HepG2 (cell line): ENCODE measurements around the gene ZNF274. TPM values are rescaled to one million over a fixed set of nuclear protein-coding genes. Genes with fewer than 3 reads are reported as not detected.

ENCODE experiments used
- ATAC-seq: fragments of 200-7000 bp; cut with Tn5 transposase; 3 replicates; pipeline ENCODE4 v1.9.1; 2020; ENCODE audit warnings: mild to moderate bottlenecking, moderate library complexity
- BruUV-seq: library from RNA; stranded (reverse); fragments of 400-500 nt; replicated peaks from 2 replicates; lab custom pipeline; 2021; lab: Mats Ljungman, UMichigan
- CTCF ChIA-PET: fragments of 300-600 bp; formaldehyde crosslinking; extraction: SDS; loops from one replicate; lab custom pipeline; 2021; ENCODE audit warnings: low total read pairs, inconsistent platforms, low intra/inter-chr PET ratio; lab: Yijun Ruan, JAX
- POLR2A ChIA-PET: fragments of 350-600 bp; sonication (Branson Sonifier 250); formaldehyde crosslinking; loops from one replicate; lab custom pipeline; 2020; ENCODE audit warnings: antibody characterized with exemption, inconsistent platforms; lab: Yijun Ruan, JAX
- DNase-seq: peaks from one replicate; pipeline ENCODE4 v3.0.0-alpha.2; 2015; ENCODE audit warnings: low spot score
- FAIRE-seq: peaks from 3 replicates; lab custom pipeline; 2011; peaks lifted over from hg19 to GRCh38; lab: Jason Lieb, UNC
- H2AFZ ChIP-seq: one replicate; pipeline ENCODE4 v1.6.1; 2011; ENCODE audit warnings: low read length, inconsistent platforms
- H3K27ac ChIP-seq: fragments of 300-600 bp; 3 replicates; pipeline ENCODE4 v1.8.0; 2011; ENCODE audit warnings: mixed run types, mild to moderate bottlenecking, mixed read lengths, low read length, inconsistent platforms; ENCODE audit not compliant: insufficient read depth; ENCODE audit errors: extremely low read length
- H3K27me3 ChIP-seq, 2 experiments: fragments of 200-600 bp in 1 of 2; 2 replicates in 1 of 2; 3 replicates in 1 of 2; pipeline versions ENCODE4 v1.6.0 to v1.8.0; 2011; ENCODE audit warnings: low read length in 2 of 2, mild to moderate bottlenecking in 2 of 2, moderate library complexity in 2 of 2, inconsistent platforms in 1 of 2; ENCODE audit not compliant: insufficient read depth in 2 of 2, control insufficient read depth in 1 of 2
- H3K36me3 ChIP-seq, 2 experiments: fragments of 200-600 bp in 1 of 2; replicated peaks in 1 of 2; 2 replicates in 1 of 2; 3 replicates in 1 of 2; pipeline versions ENCODE4 v1.5.1 to v1.8.0; 2011; ENCODE audit warnings: low read length in 2 of 2, inconsistent platforms in 1 of 2; ENCODE audit not compliant: insufficient read depth in 2 of 2, control insufficient read depth in 1 of 2
- H3K4me1 ChIP-seq: 2 replicates; pipeline ENCODE4 v1.5.1; 2012; ENCODE audit warnings: low read length, inconsistent platforms; ENCODE audit not compliant: insufficient read depth
- H3K4me2 ChIP-seq: 2 replicates; pipeline ENCODE4 v1.6.0; 2011; ENCODE audit warnings: low read depth, low read length, inconsistent platforms
- H3K4me3 ChIP-seq, 3 experiments: fragments of 200-600 bp in 1 of 3; sonication (generic), shearing (Covaris generic) in 1 of 3; replicated peaks in 1 of 3; 2 replicates each; pipeline ENCODE4 v1.5.1; 2011 to 2016; ENCODE audit warnings: low read length in 3 of 3, inconsistent platforms in 2 of 3, low read depth in 2 of 3, mild to moderate bottlenecking in 2 of 3, control low read depth in 1 of 3, mixed read lengths in 1 of 3; ENCODE audit not compliant: insufficient read depth in 1 of 3
- H3K79me2 ChIP-seq: one replicate; pipeline ENCODE4 v1.6.1; 2011; ENCODE audit warnings: low read length, inconsistent platforms; ENCODE audit not compliant: insufficient read depth
- H3K9ac ChIP-seq: 2 replicates; pipeline ENCODE4 v1.6.0; 2011; ENCODE audit warnings: mild to moderate bottlenecking, low read depth, low read length, inconsistent platforms; ENCODE audit not compliant: insufficient read depth
- H3K9me3 ChIP-seq: 2 replicates; pipeline ENCODE4 v1.5.1; 2012; ENCODE audit warnings: mild to moderate bottlenecking, low read length
- H4K20me1 ChIP-seq: 2 replicates; pipeline ENCODE4 v1.6.0; 2011; ENCODE audit warnings: inconsistent platforms, mild to moderate bottlenecking, low read length, moderate library complexity; ENCODE audit not compliant: insufficient read depth
- AGO2 ChIP-seq: fragments of 200-400 bp; formaldehyde crosslinking; optimal IDR thresholded peaks from 2 replicates; pipeline ENCODE3; 2017; ENCODE audit warnings: mild to moderate bottlenecking, low read depth, low read length, moderate library complexity
- CEBPB ChIP-seq: IDR thresholded peaks from 2 replicates; pipeline ENCODE4 v1.6.1; 2011; ENCODE audit warnings: low read depth, low read length, improper control_type of control experiment, borderline replicate concordance
- ZNF274 ChIP-seq: sonication (generic); formaldehyde crosslinking; IDR thresholded peaks from 2 replicates; pipeline ENCODE4 v1.5.1; 2020; ENCODE audit warnings: mild to moderate bottlenecking, missing genetic modification reagents
- ZNF333 ChIP-seq: sonication (generic); formaldehyde crosslinking; IDR thresholded peaks from 2 replicates; pipeline ENCODE4 v1.4.0; 2020; ENCODE audit warnings: mild to moderate bottlenecking, missing genetic modification reagents, borderline replicate concordance
- ZNF569 ChIP-seq: sonication (generic); formaldehyde crosslinking; IDR thresholded peaks from 2 replicates; pipeline ENCODE4 v1.5.0; 2020; ENCODE audit warnings: mild to moderate bottlenecking, missing genetic modification reagents, moderate library complexity, borderline replicate concordance
- WGBS: methylation state at CpG from one replicate; pipeline ENCODE4 v1.1.6; 2017; ENCODE audit warnings: low lambda C conversion rate; 5-methylcytosine and 5-hydroxymethylcytosine counted together
- in situ Hi-C: cut with HindIII; loops from 2 replicates; pipeline ENCODE4 v1.10.0; 2017; ENCODE audit warnings: low pct_unique_long_range_greater_than_20kb; ENCODE audit not compliant: extremely low pct_ligation_motif_present
- intact Hi-C: fragments of 100-400 bp; cut with micrococcal nuclease; formaldehyde crosslinking; loops from one replicate; pipeline ENCODE4 v1.10.0; 2022; ENCODE audit not compliant: unreplicated experiment
- polyA plus RNA-seq, 8 experiments: library from polyadenylated mRNA; depleted of rRNA in 3 of 8; stranded (reverse) in 7 of 8; unstranded in 1 of 8; fragments of >200 nt; fragmentation: Illumina TruSeq in 4 of 8; extraction: Trizol in 4 of 8; gene quantifications; 2 replicates each; pipeline versions ENCODE4 v1.2.1 to v1.2.3, GENCODE V29; 2011 to 2016; ENCODE audit warnings: low read depth in 4 of 8, missing spikeins in 1 of 8, mixed read lengths in 1 of 8; ENCODE audit not compliant: insufficient read depth in 1 of 8
- total RNA-seq, 5 experiments: library from RNA; depleted of rRNA; stranded (reverse); fragments of >200 nt; fragmentation: Illumina TruSeq; extraction: Trizol; gene quantifications; 2 replicates each; pipeline ENCODE4 v1.2.3, GENCODE V29; 2016; ENCODE audit warnings: low read depth in 1 of 5

The ZNF274 gene
- total and polyA plus RNA-seq, 2 of the 13 experiments (the other 11 are each of a cell fraction or from before 2014, with no cell fraction given) = 16.1 to 23.0 TPM

GRCh38 chr19:58209577-58209976 is 26.7 kb downstream of the ZNF274 start:
- ChIA-PET CTCF (no interaction called here), POLR2A (no interaction called here)
- peaks cover 60 to 91% of the 10 kb centered on the region in 2 experiments for H3K36me3 ChIP-seq
- no peaks in the 10 kb centered on the region for H3K27me3 ChIP-seq
- H3K79me2 ChIP-seq = no peaks in the 10 kb centered on the region
- no peak for DNase-seq
- peaks cover 100% of the 10 kb centered on the region for H3K9me3 ChIP-seq
- BruUV-seq = no TSS peak
- no peak overlapping the region for H3K4me2 ChIP-seq
- 96% methylated on average over 6 of the region's 8 CpGs for WGBS
- intact Hi-C loops (no loop called here), in situ Hi-C loops (no loop called here)
- ATAC-seq = no peak
- TF ChIP-seq ZNF569 (CRISPR knock-in tag) (no peak), AGO2 (peak; percentile 39)
- H3K4me1 ChIP-seq = no peaks in the 10 kb centered on the region
- H3K27ac ChIP-seq = no peak overlapping the region
- no peak overlapping the region for H2AFZ ChIP-seq
- H3K4me3 ChIP-seq = no peak overlapping the region
- no peak for FAIRE-seq
- H4K20me1 ChIP-seq = no peaks in the 10 kb centered on the region
- H3K9ac ChIP-seq = no peak overlapping the region

- no peak overlapping the region for H2AFZ ChIP-seq
- peaks cover 100% of the 10 kb centered on the region for H3K9me3 ChIP-seq
- no peak for FAIRE-seq
- no peaks in the 10 kb centered on the region for H3K4me1 ChIP-seq
- no peaks in the 10 kb centered on the region for H3K27me3 ChIP-seq
- TF ChIP-seq ZNF274 (CRISPR knock-in tag) (peak; percentile 100), CEBPB (peak; percentile 61), ZNF333 (no peak)
- in situ Hi-C loops = no loop called here
- no peak overlapping the region for H3K4me3 ChIP-seq
- no peak for ATAC-seq
- 97% methylated on average over 17 of the region's 17 CpGs for WGBS
- no peaks in the 10 kb centered on the region for H4K20me1 ChIP-seq
- no peaks in the 10 kb centered on the region for H3K79me2 ChIP-seq
- TSS peak; percentile 36 for BruUV-seq
- intact Hi-C loops = no loop called here
- H3K36me3 ChIP-seq = peaks cover 47 to 62% of the 10 kb centered on the region in 2 experiments
- no peak overlapping the region for H3K27ac ChIP-seq
- POLR2A ChIA-PET = no interaction called here
- DNase-seq = no peak
- no peak overlapping the region for H3K4me2 ChIP-seq
- CTCF ChIA-PET = no interaction called here
- H3K9ac ChIP-seq = no peak overlapping the region
Observed at GRCh38 chr19:58212336-58213074, 29.6 kb downstream of the ZNF274 start.
